GM21619 (cell line): ENCODE data around the gene SLC31A2.
"Not testable (repeated sequence)": the region's sequence is repeated elsewhere in the genome, so short reads cannot be mapped to it uniquely, and the experiment has no call there.

Experiments used
- ATAC-seq: cut with Tn5 transposase; IDR thresholded peaks from one replicate; pipeline ENCODE4 v1.9.1; 2021; ENCODE audit not compliant: unreplicated experiment

SLC31A2 gene

GRCh38 chr9:113149561-113149960 lies 1.2 kb upstream of the SLC31A2 start:
- not testable (repeated sequence) for ATAC-seq

DNA sequence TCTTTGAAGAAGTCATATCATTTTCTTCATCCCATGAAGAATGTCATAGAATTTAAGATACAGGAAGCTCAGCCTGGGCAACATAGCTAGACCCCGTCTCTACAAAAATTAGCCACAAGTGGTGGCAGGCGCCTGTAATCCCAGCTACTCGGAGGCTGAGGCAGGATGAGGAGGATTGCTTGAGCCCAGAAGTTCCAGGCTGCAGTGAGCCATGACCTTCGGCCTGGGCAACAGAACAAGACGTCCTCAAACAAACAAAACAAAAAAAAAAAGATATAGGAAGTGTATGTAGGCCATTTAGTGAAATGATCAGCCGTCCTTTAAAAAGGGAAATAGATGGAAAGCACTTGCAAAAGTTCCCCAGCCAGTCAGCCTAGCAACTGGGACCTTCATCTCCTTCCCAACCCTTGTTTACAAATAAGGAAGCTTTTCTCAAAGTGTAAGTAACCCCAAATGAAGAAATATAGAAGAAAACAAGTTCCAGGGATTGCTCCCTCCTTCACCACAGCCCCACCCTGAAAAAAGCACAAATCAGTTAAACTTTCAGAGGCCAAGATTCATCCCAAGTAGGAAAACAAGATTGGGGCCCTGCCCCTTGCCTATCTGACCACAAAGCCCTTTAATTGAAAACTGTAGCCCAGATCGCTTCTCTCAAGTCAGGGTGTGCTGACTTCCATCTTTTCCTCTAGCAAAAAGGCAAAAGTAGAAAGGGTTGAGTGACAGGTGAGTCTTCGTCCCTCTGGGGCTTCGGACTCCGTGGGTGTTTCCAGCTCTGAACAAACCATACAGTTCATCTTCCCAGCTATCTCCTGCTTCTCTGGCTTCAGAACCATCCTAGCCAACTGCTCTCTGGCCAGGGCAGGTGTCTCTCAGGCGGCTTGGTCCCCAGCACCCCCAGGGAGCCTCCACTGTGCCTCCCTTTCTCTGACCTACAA lies 1.2 kb downstream of the SLC31A2 start:
- no peak for ATAC-seq

- no peak for ATAC-seq
Observed at GRCh38 chr9:113152699-113153098, 1.9 kb downstream of the SLC31A2 start.

DNA sequence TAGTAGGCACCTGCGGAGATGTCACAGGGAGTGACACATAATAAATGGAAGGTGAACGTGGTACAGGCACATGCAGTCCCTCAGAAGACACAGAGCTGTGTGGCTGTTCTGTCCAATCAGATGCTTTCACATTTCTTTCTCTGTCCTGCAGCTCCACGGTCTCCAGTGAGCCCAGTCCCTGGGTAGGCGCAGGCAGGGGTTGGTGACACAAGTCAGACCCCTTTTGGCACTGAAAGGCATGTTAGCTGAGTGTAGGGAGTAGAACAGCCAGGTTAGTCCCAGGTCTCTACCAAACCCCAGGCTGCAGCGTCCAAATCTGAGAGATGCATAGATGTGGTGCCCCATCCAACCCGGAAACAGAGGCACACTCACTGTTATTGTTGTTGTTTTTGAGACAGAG lies 2.8 kb downstream of the SLC31A2 start:
- ATAC-seq: no peak

DNA sequence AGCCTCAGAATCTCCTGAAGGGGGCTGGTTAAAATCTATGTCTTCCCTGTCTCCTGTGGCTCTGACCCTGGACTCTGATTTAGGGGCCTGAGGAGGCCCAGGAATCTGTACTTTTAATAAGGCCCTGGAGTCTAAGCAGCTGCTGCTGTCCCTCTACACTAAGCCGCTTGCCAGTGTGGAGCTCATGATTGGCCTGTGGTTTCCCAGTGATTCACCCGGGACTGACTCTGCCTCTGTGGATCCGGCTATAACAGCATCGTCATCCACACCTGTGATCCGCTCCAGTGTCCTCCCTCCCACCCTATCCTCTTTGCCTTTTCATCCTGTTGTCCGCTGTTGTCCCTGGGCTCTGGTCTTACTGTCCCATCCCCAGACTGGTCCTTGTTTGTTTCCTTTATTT lies 3.7 kb downstream of the SLC31A2 start:
- no peak for ATAC-seq

DNA sequence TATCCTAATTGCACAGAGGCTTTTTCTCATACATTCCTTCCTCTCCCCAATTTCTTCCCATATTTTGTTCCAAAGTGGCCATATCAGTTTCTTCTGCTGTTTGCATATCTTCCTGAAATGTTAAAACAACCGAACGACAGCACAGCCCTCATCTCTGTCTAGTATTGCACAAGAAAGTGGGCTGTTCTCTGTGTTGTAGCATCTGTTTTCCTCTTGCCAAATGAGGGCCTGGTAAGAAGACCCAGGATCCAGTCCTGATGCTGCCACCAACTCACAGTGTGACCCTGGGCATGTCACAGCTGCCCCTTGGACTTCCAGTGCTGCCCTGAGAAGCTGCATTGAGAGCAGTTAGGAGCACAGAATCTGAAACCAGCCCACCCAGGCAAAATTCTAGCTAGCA lies 4.1 kb downstream of the SLC31A2 start:
- no peak for ATAC-seq

- no peak for ATAC-seq
Observed at GRCh38 chr9:113155911-113156588, 5.2 kb downstream of the SLC31A2 start.

- ATAC-seq: no peak
Observed at GRCh38 chr9:113156880-113157279, 6.1 kb downstream of the SLC31A2 start.

DNA sequence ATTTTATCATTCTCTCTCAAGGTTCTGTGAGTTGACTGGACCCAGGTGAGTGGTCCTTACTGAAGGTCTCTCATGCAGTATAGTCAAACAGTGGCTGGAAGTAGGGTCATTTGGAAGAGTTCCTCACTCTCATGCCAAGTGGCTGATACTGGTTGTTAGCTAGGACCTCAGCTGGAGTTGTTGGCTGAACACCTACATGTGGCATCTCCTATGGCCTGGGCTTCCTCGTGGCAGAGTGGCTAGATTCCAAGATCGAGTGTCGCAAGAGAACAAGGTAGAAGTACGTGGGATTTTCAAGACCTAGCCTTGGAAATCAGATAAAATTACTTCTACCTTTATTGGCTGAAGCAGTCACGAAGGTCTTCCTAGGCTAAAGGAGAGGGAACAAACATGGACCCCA lies 7.6 kb downstream of the SLC31A2 start:
- ATAC-seq: no peak

DNA sequence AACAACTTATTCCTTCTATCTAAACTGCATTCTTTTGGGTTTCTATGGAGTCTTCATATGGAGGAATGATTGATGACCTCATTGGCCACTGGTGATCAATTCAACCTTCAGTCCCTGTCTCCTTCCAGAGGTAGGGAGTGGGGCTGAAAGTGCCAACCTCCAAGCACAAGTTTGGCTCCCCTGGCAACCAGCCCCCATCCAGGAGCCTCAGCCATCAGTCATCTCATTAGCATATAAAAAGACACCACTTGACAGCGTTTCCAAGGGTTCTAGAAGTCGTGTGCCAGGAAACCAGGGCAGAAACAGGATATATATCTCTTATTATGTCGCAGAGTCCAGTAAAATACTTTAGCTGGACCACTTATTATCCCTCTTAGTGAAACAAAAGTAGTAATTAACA lies 9.8 kb downstream of the SLC31A2 start:
- ATAC-seq: no peak

DNA sequence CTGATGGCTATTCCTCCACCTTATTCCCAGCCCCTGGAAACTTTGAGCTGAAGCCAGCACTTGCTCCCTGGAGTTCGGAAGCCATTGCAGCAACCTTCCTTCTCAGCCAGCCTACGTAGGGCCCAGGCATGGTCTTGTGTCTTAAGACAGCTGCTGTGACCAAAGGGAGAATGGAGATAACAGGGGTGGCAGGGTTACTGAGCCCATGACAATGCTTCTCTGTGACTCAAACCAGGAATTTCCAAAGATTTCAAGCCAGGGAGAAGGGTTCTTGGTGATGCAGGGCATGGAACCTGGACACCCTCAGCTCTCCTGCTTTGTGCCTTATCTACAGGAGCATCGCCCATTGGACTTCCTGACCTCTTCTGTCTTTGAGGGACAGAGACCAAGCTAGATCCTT lies 12.2 kb downstream of the SLC31A2 start:
- no peak for ATAC-seq

GRCh38 chr9:113164536-113165300 lies 13.9 kb downstream of the SLC31A2 start:
- ATAC-seq: no peak

DNA sequence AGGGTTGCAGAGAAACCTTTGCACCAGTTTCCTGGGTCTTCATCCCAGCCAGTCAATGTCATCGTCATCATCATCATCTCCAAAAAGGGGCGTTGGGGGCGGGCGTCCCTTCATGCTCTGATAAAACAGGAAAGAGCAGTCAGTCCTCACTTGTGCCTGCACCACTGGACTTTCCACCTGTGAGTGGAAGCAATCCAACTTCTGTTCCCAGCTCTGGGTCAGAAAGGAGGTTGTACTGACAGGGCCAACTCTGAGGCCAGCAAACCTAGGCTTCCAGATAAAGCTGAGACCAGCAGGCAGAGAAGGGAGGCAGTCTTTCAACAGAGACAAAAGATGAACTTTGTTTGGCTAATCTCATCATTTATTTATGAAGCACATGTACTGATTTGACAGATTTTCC lies 15.2 kb downstream of the SLC31A2 start:
- no peak for ATAC-seq

DNA sequence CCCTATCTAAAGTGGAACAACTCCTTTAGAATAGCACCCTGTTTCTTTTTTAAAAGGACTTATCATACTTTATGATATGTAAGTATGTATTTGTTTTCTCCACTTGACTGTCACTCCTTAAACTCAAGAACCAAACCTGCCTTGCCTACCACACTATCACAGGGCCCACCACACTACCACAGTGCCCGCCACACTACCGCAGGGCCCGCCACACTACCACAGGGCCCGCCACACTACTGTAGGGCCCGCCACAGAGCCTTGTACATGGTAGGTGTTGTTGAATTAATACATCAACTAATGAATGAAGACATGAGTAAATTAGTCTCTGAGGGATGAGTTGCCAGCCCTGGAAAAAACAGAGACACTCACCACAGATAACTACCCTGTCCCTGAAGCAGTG lies 18.0 kb downstream of the SLC31A2 start:
- no peak for ATAC-seq

DNA sequence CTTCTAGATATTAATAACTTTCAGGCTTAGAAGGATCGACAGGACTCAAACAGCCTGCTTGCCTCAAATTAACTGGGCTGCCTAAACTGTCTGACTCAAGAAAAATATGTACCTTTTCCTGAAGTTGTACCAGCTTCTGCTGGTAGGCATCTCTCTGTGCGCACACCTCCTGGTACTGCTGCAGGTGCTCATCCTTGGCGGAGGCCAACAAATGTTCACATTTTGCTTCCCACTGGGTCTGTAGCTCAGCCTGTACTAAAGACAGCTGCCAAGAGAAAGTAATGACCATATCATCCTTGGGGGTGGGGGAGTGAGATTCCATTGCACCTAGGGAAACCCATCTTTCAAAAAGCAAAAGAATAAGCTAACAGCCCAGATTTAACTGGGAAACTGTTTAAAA lies 22.5 kb downstream of the SLC31A2 start:
- ATAC-seq: no peak

GRCh38 chr9:113176803-113177202 lies 26.0 kb downstream of the SLC31A2 start:
- no peak for ATAC-seq

DNA sequence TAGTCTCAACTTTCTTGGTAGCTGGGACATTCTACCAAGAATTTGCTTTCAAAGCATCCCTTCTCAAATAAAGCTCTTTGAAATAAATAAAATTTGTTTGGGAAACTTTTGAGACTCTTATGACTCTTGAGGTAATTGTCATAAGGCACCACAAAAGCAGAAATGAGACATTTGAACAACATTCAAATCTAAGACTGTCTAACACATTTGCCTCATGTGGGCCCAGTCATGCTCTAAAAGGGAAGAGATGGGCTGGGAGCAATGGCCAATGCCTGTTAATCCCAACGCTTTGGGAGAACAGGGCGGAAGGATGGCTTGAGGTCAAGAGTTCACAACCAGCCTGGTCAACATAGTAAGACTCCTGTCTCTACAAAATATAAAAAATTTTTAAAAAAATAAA lies 26.4 kb downstream of the SLC31A2 start:
- ATAC-seq: no peak

DNA sequence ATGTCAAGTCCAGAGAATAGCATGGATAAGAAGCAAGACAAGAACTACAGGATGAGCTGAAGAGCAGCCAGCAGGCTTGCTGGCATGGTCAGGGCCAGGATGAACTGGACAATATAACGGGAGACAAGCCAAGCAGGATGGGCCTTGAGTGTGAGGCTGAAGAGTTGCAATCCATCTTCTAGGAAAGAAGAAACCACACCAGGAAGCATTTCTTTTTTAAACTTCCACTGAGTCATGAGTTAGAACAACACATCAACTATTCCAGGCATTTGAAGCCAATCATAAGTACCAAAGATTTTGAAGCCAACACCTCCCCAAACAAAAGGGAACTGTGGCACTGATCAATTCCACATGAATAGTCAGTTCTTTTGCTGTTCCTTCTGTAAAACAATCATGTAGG lies 27.3 kb downstream of the SLC31A2 start:
- no peak for ATAC-seq

- ATAC-seq: no peak
Observed at GRCh38 chr9:113179839-113180238, 29.0 kb downstream of the SLC31A2 start.

DNA sequence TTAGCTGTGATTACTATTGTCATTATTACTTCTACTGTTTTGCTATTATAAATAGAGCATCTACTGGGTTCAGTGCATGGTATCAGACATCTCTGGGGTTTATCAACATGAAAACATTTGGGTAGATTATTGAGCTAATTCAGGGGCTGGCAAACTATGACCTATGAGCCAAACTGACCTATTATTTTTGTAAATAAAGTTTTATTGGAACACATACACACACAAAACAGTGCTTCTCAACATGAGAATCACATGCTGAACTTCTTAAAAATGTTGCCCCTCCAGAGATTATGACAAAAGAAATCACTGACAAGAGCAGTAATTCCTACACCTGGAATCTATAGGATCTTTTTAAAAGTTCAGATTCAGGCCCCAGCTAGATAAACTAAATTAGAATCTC lies 30.4 kb downstream of the SLC31A2 start:
- no peak for ATAC-seq

GRCh38 chr9:113183956-113184488 lies 33.2 kb downstream of the SLC31A2 start:
- ATAC-seq: no peak
